Body of pancreas (tissue), 4 donors: ENCODE results near the gene IFTAP. TPM values are rescaled to one million over a fixed set of nuclear protein-coding genes. Genes with fewer than 3 reads are reported as not detected.

Source experiments
- ATAC-seq: fragments of 150-250 bp; one replicate; pipeline ENCODE4 v1.9.1; 2016
- DNase-seq, 4 donors: peaks; one replicate each; pipeline ENCODE4 v3.0.0-alpha.2; 2019
- H3K27ac ChIP-seq, 4 donors: fragments of 200-600 bp; sonication (generic); 1 replicate in 3 of 4; 2 replicates in 1 of 4; pipeline versions ENCODE4 v1.5.1 to v1.6.1; 2016 to 2019; ENCODE audit warnings: mild to moderate bottlenecking in 1 of 4, mixed read lengths in 1 of 4, moderate library complexity in 1 of 4
- H3K27me3 ChIP-seq, 2 donors: fragments of 200-600 bp; sonication (generic); one replicate each; pipeline ENCODE4 v1.6.0; 2016; ENCODE audit warnings: mild to moderate bottlenecking in 1 of 2
- H3K36me3 ChIP-seq, 2 donors: fragments of 200-600 bp; sonication (generic); replicated peaks in 1 of 2; 2 replicates each; pipeline ENCODE4 v1.5.1; 2016; ENCODE audit warnings: low read depth in 2 of 2; ENCODE audit not compliant: insufficient read depth in 1 of 2
- H3K4me1 ChIP-seq: fragments of 200-600 bp; sonication (generic); one replicate; pipeline ENCODE4 v1.6.0; 2016
- H3K4me3 ChIP-seq, 2 donors: fragments of 200-600 bp; sonication (generic); 1 replicate in 1 of 2; 2 replicates in 1 of 2; pipeline ENCODE4 v1.5.1; 2016 to 2019
- H3K9me3 ChIP-seq, 3 donors: fragments of 200-600 bp; sonication (generic); 1 replicate in 2 of 3; 2 replicates in 1 of 3; pipeline ENCODE4 v1.5.1; 2016
- POLR2A ChIP-seq, 3 donors: fragments of 450-650 bp; IDR thresholded peaks; one replicate each; pipeline ENCODE4 v1.6.1; 2016; ENCODE audit warnings: antibody characterized with exemption in 3 of 3, mild to moderate bottlenecking in 2 of 3
- WGBS, 2 donors: methylation state at CpG; one replicate each; pipeline ENCODE4 v1.1.5; 2017; 5-methylcytosine and 5-hydroxymethylcytosine counted together
- intact Hi-C: fragments of 100-400 bp; cut with DNase I; formaldehyde crosslinking; loops from one replicate; pipeline ENCODE4 v1.15.1; 2023
- total RNA-seq, 2 donors: library from RNA; depleted of rRNA; stranded (reverse); fragments of >200 nt; gene quantifications; one replicate each; pipeline ENCODE4 v1.1.0, GENCODE V29; 2016
- TF ChIP-seq, protein P1 (sequence below), 7 experiments: fragments of 450-650 bp in 4 of 7; fragments of 200-600 bp in 3 of 7; sonication (generic) in 3 of 7; IDR thresholded peaks; one replicate each; pipeline ENCODE4 v1.5.1; 2016 to 2019; ENCODE audit warnings: antibody characterized with exemption in 7 of 7

The IFTAP gene
- total RNA-seq, 2 donors from 2014 or later: 11.9 to 14.3 TPM

DNA sequence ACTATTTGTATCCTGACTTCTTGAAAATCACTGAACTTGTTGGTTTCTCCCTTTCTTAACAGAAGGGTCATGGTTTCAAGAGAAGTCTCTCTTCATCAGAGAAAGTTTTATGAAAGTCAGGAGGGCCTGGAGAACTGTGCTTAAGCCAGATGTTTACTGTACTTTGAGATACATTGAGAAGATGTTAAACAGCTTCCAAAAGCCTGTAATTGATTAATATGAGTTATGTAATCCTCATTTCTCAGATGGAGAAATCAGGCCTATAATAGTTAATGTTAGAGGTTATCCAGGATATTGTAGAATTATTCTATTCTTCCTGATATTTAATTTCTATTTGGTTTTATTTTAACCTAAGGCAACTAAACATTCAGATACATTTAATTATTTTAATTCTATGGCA, 100.8 kb downstream of the IFTAP start:
- TF ChIP-seq, protein P1, sequence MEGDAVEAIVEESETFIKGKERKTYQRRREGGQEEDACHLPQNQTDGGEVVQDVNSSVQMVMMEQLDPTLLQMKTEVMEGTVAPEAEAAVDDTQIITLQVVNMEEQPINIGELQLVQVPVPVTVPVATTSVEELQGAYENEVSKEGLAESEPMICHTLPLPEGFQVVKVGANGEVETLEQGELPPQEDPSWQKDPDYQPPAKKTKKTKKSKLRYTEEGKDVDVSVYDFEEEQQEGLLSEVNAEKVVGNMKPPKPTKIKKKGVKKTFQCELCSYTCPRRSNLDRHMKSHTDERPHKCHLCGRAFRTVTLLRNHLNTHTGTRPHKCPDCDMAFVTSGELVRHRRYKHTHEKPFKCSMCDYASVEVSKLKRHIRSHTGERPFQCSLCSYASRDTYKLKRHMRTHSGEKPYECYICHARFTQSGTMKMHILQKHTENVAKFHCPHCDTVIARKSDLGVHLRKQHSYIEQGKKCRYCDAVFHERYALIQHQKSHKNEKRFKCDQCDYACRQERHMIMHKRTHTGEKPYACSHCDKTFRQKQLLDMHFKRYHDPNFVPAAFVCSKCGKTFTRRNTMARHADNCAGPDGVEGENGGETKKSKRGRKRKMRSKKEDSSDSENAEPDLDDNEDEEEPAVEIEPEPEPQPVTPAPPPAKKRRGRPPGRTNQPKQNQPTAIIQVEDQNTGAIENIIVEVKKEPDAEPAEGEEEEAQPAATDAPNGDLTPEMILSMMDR (IDR thresholded peaks at IDR 0.05): no peak
- no peak for TF ChIP-seq POLR2A (IDR thresholded peaks at IDR 0.05)
- Histone ChIP-seq H3K9me3 (no peaks in the 10 kb centered on the region), H3K4me3 (no peak overlapping the region), H3K27ac (no peak overlapping the region), H3K4me1 (no peaks in the 10 kb centered on the region), H3K36me3 (no peaks in the 10 kb centered on the region), H3K27me3 (no peaks in the 10 kb centered on the region)
- intact Hi-C loops: no loop called here
- DNase-seq: no peak
- no peak for ATAC-seq

DNA sequence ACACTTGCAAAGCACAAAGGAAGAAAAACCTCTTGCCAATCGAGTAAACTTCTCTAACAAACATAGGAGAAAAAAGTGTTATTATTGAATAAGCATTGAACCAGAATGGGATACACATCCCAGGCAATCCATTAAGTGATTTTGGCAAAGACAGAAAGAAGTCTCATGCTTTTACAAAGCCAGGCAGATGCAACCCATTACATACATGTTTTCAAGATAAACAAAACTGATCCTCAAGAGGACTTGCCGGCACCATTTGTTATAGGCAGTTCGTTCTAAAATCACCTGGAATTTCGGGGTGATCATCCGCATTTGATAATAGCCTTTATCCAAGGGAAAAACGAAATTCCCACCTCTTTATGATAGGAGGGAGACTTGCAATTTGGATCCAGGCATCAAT, 101.3 kb downstream of the IFTAP start:
- no peak for TF ChIP-seq POLR2A (IDR thresholded peaks at IDR 0.05)
- TF ChIP-seq, protein P1 (IDR thresholded peaks at IDR 0.05): no peak
- no peaks in the 10 kb centered on the region for H3K27me3 ChIP-seq
- no peak for ATAC-seq
- intact Hi-C loops: no loop called here
- no peaks in the 10 kb centered on the region for H3K36me3 ChIP-seq
- WGBS, 2 donors: 71 to 80% methylated on average over 6 of the region's 6 CpGs
- no peaks in the 10 kb centered on the region for H3K4me1 ChIP-seq
- H3K27ac ChIP-seq: no peak overlapping the region
- DNase-seq: no peak
- H3K4me3 ChIP-seq: no peak overlapping the region
- H3K9me3 ChIP-seq: no peaks in the 10 kb centered on the region

DNA sequence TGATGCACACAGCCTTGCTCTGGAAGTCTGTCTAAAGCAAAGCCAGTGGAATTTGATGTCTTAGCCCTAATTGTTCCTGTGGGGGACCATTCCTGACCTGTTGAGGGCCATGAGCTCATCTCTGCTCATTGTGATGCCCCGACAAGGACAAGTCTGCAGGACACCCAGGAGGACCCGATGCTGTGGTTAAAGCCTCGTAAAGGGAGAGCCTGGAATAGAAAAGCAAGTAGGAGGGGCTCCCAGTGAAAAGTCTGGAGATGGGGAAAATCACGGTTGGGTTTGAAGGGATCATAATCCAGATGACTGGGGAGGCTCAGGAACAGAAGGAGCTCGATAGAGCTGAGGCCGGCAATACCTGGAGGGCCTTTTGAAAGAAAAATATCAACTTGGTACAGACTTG, 102.2 kb downstream of the IFTAP start:
- intact Hi-C loops: no loop called here
- Histone ChIP-seq H3K4me3 (no peak overlapping the region), H3K36me3 (no peaks in the 10 kb centered on the region), H3K4me1 (no peaks in the 10 kb centered on the region), H3K27ac (no peak overlapping the region), H3K27me3 (no peaks in the 10 kb centered on the region), H3K9me3 (no peaks in the 10 kb centered on the region)
- DNase-seq (no peak), ATAC-seq (no peak)
- WGBS, 2 donors: 70 to 85% methylated on average over 6 of the region's 6 CpGs
- TF ChIP-seq, protein P1 (IDR thresholded peaks at IDR 0.05): no peak
- TF ChIP-seq POLR2A (IDR thresholded peaks at IDR 0.05): no peak

DNA sequence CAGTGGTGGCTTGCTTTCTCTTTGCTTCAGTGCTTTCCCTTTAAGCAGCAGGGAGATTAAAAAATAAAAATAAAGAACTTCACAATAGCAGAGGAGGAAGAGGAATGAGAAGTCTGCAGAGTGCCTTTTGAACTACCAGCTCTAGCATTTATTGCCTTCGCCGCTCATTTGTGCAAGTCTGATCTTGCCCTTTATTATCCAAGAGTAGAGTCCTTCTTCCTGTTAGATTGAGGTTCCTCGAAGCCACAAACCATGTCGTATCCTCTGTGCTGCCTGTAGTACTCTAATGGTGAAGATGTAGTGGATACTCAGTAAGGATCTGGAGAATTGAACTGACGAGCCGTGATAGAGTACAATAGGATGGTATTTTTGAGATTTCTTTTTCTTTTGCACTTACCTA, 105.0 kb downstream of the IFTAP start:
- 70 to 75% methylated on average over 6 of the region's 6 CpGs for WGBS, 2 donors
- H3K36me3 ChIP-seq: no peaks in the 10 kb centered on the region
- H3K27ac ChIP-seq: no peak overlapping the region
- no peaks in the 10 kb centered on the region for H3K4me1 ChIP-seq
- no peak for TF ChIP-seq POLR2A (IDR thresholded peaks at IDR 0.05)
- TF ChIP-seq, protein P1 (IDR thresholded peaks at IDR 0.05): no peak
- intact Hi-C loops: no loop called here
- H3K4me3 ChIP-seq: no peak overlapping the region
- no peaks in the 10 kb centered on the region for H3K9me3 ChIP-seq
- ATAC-seq (no peak), DNase-seq (no peak)
- no peaks in the 10 kb centered on the region for H3K27me3 ChIP-seq

DNA sequence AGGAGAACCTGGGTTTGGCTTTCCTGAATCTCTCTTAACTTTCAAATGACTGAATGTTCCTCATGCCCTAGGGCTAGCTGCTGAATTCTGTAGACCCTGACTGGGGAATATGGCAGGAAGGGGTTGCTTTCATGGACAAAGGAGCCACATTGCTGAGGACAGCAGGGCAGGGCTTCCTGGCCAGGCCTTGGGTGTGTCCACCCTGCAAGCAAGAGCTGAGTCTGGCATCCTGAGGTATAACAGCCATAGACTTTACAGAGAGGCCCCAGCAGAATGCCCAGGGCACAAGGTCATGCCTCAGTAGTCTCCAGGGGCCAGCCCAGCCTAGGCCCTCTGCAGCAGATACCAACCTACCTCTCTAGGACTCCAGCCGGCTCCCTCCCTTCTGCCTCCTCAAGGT, 105.9 kb downstream of the IFTAP start:
- ATAC-seq: no peak
- DNase-seq: no peak
- Histone ChIP-seq H3K9me3 (no peaks in the 10 kb centered on the region), H3K4me1 (no peaks in the 10 kb centered on the region), H3K27me3 (no peaks in the 10 kb centered on the region), H3K36me3 (no peaks in the 10 kb centered on the region), H3K27ac (no peak overlapping the region), H3K4me3 (no peak overlapping the region)
- WGBS, 2 donors: 43 to 92% methylated on average over 1 of the region's 1 CpG
- TF ChIP-seq POLR2A (IDR thresholded peaks at IDR 0.05): no peak
- intact Hi-C loops: no loop called here
